Stimulated activated CD4-positive, alpha-beta T cell treated with anti-CD3 and anti-CD28 coated beads, Interleukin-12 subunit alpha, Interleukin-12 subunit beta, amount 100 ng/mL, for 48 hours (primary cell): ENCODE measurements around the gene DLGAP1.

Experiments
- DNase-seq, 3 donors: peaks; one replicate each; pipeline ENCODE4 v3.0.0-alpha.2; 2020; ENCODE audit warnings: low read depth in 2 of 3, low spot score in 1 of 3

The DLGAP1 gene

DNA sequence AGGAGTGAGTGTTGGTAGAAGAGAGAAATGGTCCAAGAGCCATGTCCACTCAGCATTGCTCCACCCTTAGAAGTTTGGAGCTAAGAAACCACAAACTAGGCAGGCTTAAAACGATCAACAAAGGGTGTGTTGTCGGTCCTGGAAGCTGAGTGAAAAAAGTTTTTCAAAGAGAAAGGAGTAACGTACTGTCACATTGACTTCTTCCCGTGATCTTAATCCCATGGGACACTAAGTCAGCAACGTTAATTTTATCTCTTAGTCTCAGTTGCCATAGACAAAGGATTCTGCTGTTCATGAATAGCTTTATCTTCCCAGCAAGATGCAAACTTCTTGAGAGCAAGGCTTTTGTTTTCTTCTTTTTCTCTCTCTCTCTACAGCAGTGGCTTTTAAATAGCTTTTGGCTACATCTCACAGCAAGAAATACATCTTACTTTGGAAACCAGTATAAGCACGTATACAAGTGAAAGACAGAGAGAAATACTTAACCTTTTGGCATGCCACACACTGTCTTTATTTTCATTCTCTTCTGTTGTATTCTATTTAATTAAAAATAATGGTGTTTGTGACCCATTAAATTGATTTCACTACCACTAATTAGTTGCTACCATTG is 627.8 kb downstream of the DLGAP1 start:
- DNase-seq: no peak

GRCh38 chr18:3826021-3826420 is 629.1 kb downstream of the DLGAP1 start:
- no peak for DNase-seq

DNA sequence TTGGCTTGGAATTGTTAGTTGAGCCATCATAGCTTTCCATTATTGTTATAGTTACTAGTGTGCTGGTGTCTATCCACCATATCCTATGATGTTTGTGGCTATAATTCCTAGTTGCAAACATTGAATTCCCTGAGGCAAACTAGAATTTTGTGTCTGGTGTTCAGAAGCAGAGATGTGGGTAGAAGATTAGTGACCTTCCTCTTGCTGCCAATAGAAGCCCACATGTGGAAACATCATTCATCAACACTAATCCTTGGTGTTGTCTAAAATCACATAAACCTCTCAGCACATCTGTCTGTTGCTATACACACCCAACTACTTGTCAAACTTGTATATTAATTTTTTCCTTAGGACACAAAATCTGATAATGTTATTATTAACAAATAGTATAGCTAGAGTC is 631.0 kb downstream of the DLGAP1 start:
- no peak for DNase-seq

DNA sequence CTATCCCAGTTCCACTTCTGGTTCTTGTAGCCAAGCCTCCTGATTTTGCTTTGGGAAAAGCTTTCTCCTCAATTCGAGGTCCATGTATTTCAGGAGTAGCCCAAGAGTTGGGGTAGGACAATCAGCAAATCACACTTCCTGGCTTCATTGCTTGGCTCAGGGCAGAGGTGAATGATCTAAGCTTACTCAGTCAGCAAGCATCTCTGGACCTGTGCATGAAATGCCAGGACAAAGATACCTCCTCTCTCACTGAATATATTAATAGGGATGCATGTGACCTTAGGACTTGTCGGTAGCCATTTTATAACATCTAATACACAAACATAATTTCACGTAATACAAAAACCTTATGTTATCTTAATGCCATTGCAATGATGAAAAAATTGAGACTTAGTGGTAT is 632.0 kb downstream of the DLGAP1 start:
- DNase-seq: no peak

DNA sequence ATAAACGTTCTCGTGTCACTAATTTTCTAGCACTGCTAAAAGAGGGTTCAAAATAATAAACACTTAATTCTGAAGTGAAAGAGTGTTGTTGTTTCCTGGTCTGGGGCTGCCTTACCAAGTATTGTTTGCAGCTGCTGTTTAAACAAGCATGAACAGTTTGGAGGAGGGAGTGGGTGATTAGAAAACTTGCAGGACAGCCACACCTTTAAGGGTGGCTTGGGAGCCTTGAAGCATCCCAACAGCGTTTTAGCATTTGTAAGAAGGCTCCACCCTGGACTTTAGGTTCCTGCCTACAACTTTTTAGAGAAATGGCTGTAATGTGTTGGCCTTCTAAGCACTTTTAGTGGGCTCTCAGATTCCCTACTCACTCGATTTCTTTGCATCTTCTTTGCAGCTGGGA is 633.6 kb downstream of the DLGAP1 start:
- no peak for DNase-seq

DNA sequence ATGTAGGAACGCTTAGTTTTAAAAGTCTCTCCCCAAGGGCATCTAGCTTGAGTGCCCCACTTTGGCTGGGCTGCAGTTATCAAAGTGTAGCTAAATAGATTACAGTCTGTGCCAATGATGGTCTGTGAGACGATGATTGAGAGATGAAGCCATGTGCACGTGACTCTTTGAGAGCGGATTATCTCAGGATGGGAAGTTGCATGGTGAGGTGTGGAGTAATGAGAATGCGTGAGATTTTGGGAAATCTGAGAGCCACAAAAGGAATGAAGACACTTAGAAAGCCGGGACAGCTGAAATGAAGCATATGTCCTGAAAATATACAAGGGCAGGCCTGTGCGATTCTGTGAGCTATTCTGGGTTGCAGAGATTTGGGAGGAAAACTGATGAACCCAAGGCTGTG is 635.1 kb downstream of the DLGAP1 start:
- no peak for DNase-seq

DNA sequence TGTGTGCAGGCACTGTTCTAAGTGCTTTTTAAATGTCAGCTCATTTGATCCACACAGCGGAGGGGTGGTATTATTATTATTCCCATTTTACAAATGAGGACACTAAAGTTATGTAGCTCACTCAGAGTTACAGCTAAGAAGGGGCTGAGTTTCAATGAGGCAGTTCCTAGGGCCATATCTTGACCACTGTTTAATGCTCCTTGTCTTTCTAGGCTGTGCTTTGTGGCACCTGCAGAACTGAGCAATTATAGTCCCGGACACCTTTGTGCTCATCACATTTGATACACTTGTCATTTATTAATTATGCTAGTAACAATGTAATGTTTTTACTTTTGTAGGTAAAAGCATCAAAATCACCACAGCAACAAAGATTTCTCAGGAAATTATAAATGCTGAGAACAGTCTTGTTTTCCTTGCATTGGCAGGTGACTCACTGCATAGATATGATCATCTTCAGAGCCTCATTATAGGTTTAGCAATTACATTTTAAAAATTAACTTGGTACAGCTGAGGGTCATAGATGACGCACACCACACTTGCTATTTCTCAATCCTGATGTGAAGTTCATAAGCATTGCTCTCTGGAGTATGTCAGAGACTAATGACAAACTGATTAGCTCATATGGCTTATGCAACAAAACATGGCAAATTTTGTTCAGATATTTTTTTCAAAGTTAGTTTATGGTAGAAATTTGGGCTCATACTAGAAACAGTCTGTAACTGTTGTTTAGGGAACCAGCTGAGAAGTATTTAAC is 638.3 kb downstream of the DLGAP1 start:
- DNase-seq: no peak

DNA sequence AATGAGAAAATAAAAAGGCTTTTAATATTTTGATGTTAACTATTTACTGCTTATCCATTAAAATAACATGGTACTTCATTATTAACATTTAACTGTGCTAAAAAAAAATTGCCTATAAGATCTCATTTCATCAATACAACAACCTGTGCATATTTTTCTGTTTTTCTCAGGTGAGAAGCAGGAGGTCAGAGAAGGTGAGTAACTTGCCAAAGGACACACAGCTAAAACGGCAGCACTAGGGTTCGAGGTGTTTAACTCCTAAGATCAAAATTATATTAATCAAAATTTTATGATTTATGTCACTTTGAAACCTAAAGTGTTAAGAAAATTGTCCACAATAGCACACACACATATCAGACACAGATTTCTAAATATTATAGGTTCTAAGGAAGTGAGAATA is 639.1 kb downstream of the DLGAP1 start:
- no peak for DNase-seq

DNA sequence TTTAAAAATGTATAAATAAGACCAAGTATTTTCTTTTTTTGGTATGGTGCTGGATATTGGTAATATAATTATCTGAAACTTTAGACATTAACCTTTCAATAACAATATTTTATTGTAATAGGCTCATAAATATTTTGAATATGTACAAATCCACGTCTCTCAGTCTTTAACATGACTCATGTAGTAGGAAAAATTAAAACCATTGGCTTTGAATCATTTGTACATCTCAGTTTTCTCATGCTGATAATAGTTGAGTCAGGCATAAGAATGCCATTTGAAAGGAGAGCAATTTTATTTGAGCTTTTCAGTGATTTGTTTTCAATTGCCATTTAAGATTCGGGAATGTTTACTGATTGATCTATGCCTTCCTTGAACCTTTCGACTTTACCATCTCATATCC is 640.3 kb downstream of the DLGAP1 start:
- no peak for DNase-seq

DNA sequence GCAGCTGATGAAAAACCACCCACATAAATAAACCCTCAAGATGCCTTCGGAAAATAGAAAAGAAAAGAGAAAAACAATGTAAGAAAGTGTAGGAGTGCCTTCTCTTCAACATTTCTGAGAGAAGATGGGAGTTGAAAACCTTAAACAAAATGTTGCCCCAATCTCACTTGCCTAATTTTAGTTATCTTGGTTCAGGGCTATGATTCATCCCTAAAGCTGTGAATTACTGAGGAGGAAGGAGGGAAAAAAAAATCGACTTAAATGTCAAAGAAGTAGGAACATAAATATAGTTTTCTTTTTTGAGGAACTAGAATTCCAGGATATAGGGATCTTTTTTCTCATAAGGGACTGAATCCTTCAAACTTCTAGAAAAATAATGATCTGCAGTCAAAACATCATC is 644.8 kb downstream of the DLGAP1 start:
- DNase-seq: no peak

DNA sequence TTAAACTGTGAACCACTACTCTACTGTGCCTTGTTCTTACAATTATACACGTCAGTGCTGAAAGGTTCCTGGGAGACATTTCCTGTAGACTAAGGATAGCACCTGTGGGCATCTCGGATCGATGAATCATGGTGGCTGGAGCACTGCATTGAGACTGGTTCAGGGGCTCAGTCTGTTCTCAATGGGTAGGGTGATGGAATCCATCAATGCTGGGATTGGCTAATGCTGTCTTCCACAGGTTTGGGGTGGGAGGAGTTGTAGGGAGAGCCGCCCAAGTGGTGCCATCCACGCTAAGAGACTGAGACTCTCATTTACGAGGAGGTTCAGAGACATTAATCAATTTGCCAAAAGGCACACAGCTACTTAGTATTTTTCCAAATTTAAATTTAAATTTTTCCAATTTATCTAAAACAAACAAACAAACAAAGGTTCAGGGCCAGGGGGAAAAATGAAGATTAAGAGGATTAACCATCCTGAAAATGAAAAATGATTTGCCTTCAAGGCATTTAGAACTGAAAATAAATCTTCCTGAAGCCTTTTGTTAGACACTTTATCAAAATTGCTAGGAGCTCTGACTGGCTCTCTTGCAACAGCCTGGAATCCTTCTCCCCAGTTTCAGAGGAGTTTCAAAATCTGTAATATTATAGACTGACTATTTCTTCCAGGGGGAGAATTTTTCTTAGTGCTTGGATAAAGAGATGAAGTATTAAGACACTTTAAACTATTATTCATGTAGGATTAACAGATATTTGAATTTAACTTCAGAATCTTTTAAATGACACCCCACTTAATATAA is 645.9 kb downstream of the DLGAP1 start:
- DNase-seq: no peak

GRCh38 chr18:3806656-3807055 is 648.5 kb downstream of the DLGAP1 start:
- DNase-seq: no peak

- DNase-seq: no peak
Observed at GRCh38 chr18:3804336-3804735, 650.8 kb downstream of the DLGAP1 start.

- no peak for DNase-seq
Observed at GRCh38 chr18:3803350-3803749, 651.8 kb downstream of the DLGAP1 start.

GRCh38 chr18:3799515-3799914 is 655.6 kb downstream of the DLGAP1 start:
- no peak for DNase-seq

DNA sequence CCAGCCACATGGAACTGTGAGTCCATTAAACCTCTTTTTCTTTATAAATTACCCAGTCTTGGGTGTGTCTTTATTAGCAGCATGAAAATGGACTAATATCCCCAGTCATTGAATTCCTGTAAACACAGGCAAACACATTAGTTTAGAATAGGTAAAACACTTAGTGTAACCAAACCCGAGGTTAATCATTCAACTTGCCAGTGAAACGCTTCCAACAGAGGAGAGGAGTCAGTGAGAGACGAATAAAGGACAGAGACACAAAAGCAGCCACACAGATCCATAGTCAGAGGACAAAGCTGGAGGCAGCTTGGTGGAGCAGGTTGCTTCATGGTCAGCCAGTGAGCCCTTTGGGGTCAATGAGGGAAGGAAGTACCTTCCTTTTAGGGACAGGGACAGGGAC is 657.1 kb downstream of the DLGAP1 start:
- no peak for DNase-seq

DNA sequence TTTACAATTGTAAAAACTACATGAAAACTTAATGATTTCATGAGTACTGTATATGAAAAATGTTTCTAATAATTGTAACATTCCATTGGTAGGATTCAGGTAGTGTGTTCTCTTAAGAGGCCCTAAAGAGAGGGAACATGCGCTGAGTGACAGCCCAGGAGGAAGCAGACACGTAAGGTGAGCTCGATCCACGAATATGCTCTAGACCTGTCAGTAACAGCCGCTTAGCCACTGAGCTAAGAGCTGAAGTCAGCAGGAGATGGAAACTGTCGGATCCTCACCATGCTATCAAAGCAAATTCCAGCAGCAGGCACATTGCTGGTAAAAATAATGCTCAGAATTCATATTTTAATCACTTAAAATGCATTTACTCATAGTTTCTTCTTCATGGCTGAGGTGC is 658.7 kb downstream of the DLGAP1 start:
- no peak for DNase-seq

DNA sequence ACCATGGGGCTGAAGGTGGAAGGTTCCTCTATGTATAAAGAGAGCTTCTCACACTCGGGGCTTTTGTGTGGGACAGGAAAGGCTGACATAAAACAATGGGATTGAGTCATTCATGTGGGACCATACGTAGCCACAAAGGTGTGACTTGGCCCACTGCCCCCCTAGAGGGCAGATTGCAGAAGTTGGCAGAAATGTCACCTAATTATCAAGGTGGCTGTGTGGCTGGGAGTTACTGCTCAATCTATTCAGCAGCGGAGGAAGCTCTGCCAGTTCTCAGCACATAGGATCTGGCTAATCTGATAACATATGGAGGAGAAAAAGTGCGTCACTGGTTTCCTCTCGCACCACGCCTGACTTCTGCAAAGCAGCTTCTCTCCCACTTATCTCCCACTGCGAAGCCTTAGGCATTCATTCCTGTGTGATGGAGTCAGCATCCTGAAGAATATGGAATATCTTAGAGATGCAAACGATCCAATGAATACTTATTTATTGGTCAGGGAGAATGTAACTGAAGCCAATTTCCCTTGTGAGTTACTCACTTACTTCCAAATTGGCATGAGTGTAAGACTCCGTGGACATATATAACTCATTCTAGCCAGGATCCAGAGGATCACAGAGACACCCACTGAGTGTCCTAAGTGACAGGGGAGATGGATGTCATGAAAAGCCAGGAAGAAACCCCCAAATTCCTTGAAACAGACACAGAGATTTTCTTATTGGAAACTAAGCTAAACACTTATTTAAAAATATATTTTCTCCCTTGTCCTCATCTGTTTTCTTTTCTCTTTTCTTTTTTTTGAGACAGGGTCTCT is 660.4 kb downstream of the DLGAP1 start:
- no peak for DNase-seq

GRCh38 chr18:3793545-3793944 is 661.6 kb downstream of the DLGAP1 start:
- no peak for DNase-seq

- DNase-seq: no peak
Observed at GRCh38 chr18:3793111-3793510, 662.0 kb downstream of the DLGAP1 start.

- no peak for DNase-seq
Observed at GRCh38 chr18:3792711-3793110, 662.4 kb downstream of the DLGAP1 start.
